IPS-18a (cell line): ENCODE results near the gene GNG7.
"Not testable (repeated sequence)": the region's sequence is repeated elsewhere in the genome, so short reads cannot be mapped to it uniquely, and the experiment has no call there.

Source experiments
- H3K27ac ChIP-seq: one replicate; pipeline ENCODE4 v1.5.1; 2013; ENCODE audit warnings: low read length
- H3K27me3 ChIP-seq: one replicate; pipeline ENCODE4 v1.6.1; 2013; ENCODE audit warnings: mild to moderate bottlenecking, low read length; ENCODE audit not compliant: control insufficient read depth, insufficient read depth
- H3K36me3 ChIP-seq: one replicate; pipeline ENCODE4 v1.6.1; 2013; ENCODE audit warnings: low read depth, low read length; ENCODE audit not compliant: control insufficient read depth
- H3K4me1 ChIP-seq: one replicate; pipeline ENCODE4 v1.6.1; 2013; ENCODE audit warnings: low read depth, low read length; ENCODE audit not compliant: control insufficient read depth
- H3K4me3 ChIP-seq: one replicate; pipeline ENCODE4 v1.5.1; 2013; ENCODE audit warnings: low read length
- H3K9ac ChIP-seq: one replicate; pipeline ENCODE4 v1.6.1; 2013; ENCODE audit warnings: mild to moderate bottlenecking, low read length, moderate library complexity
- H3K9me3 ChIP-seq: one replicate; pipeline ENCODE4 v1.6.1; 2013; ENCODE audit warnings: low read depth, low read length; ENCODE audit not compliant: control insufficient read depth

Gene GNG7

DNA sequence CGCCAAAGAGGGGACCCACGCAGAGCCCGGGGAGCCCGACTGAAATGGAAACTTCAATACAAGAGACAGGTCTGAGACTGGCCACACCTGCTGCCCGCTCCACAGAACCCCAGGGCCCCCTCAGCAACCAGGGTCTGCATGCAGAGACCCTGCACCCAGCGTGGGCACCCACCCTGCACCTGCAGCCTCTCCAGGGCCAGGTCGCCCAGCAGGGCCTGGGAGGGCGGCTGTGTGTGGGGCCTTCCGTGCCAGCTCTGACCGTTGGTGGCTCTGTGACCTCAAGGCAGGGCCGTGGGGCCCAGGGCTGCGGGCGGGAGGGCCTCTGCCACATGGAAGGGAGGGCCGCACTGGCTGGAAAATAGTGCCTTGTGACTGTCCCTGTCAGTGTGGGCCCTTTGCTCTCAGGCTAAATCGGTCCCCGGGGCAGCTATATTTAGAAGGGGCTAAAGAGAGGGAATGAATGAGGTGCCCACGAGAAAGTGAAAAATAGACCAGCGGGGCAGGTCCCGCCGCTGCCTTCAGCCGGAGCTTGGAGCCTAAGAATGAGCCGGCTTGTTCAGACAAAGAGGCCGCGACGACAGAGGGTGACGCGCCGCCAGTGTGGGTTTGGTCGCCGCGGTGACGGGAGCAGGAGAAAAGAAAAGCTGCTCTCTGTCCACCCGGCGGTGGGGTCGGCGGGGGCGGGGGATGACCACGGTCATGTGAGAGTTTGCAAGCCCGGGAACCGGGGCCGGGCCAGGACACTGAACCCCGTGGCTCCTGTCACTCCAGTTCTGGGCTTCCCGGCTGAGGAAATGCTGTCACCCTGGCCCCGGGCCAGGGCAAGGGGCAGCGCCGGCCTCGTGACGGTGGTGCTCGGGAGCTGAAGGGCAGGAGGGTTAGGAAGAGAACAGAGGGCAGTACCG lies 156.1 kb downstream of the GNG7 start:
- H3K9ac ChIP-seq: peak overlapping the region; percentile 32
- H3K4me1 ChIP-seq: peaks cover 16% of the 10 kb centered on the region
- no peak overlapping the region for H3K27ac ChIP-seq
- H3K36me3 ChIP-seq: no peaks in the 10 kb centered on the region
- peaks cover 6% of the 10 kb centered on the region for H3K27me3 ChIP-seq
- H3K9me3 ChIP-seq: no peaks in the 10 kb centered on the region
- no peak overlapping the region for H3K4me3 ChIP-seq

GRCh38 chr19:2545416-2546127 lies 156.9 kb downstream of the GNG7 start:
- not testable (repeated sequence) for H3K9ac ChIP-seq, H3K27me3 ChIP-seq, H3K4me3 ChIP-seq, H3K9me3 ChIP-seq, H3K36me3 ChIP-seq, H3K27ac ChIP-seq
- H3K4me1 ChIP-seq: peaks cover 16% of the 10 kb centered on the region

- Histone ChIP-seq H3K27ac (no peak overlapping the region), H3K9me3 (no peaks in the 10 kb centered on the region), H3K9ac (no peak overlapping the region), H3K4me1 (peaks cover 16% of the 10 kb centered on the region), H3K36me3 (no peaks in the 10 kb centered on the region), H3K27me3 (peaks cover 6% of the 10 kb centered on the region), H3K4me3 (no peak overlapping the region)
Measured at GRCh38 chr19:2544576-2545415, 157.7 kb downstream of the GNG7 start.

DNA sequence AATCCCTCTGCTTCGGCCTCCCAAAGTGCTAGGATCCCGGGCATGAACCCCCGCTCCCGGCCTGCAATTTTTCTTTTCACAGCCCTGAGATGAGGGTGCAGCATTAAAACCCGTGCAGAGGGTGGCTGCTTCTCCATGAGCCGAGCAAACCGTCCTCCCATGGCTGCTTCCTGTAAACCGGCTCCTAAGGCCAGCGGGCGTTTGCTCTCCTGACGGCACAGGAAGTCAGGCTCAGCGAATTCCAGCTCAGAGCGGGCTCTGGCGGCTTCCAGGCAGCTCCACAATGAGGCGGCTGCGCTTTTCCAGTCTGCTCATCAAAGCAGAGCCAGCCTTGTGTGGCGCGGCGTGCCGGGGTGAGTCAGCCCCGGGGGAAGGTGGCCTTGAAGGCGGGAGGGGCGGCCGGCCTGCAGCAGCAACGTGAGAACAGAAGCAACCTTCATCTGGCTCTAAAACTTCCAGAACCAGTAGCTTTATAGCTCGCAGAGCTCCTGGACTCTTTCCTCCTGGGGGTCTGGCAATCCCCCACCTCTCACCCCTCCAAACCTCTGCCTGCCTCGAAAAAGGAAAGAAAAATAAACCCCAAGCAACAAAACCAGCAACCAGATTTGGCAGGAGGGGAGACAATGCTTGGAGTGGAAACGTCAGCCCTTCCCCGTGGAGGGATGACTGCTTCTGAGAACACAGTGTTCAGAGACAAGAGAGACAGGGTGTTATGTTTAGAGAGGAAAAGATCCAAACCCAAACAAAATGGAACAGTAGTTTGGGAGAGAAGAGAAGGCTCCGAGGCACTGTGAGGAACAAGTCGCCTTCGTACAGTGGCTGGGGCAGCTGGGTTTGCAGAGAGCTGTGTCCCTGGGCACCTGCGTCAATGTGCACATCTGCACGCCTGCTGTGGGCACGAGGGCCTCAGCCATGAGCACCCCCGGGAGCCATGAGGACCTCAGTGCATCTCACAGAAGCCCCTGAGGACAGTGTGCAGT lies 158.7 kb downstream of the GNG7 start:
- H3K27ac ChIP-seq: peak overlapping the region; percentile 35
- no peak overlapping the region for H3K4me3 ChIP-seq
- H3K9me3 ChIP-seq: no peaks in the 10 kb centered on the region
- peak overlapping the region; percentile 55 for H3K9ac ChIP-seq
- H3K27me3 ChIP-seq: peaks cover 6% of the 10 kb centered on the region
- H3K36me3 ChIP-seq: no peaks in the 10 kb centered on the region
- peaks cover 16% of the 10 kb centered on the region for H3K4me1 ChIP-seq

- peak overlapping the region; percentile 35 for H3K27ac ChIP-seq
Measured at GRCh38 chr19:2543072-2543462, 159.4 kb downstream of the GNG7 start.

GRCh38 chr19:2542341-2543069 lies 160.0 kb downstream of the GNG7 start:
- Histone ChIP-seq H3K9me3 (no peaks in the 10 kb centered on the region), H3K4me3 (no peak overlapping the region), H3K9ac (no peak overlapping the region), H3K4me1 (peaks cover 16% of the 10 kb centered on the region), H3K27me3 (peaks cover 6% of the 10 kb centered on the region), H3K36me3 (no peaks in the 10 kb centered on the region), H3K27ac (no peak overlapping the region)

More at GRCh38 chr19:2543072-2543462, 159.4 kb downstream of the GNG7 start:
- H3K9me3 ChIP-seq, H3K36me3 ChIP-seq, H3K4me3 ChIP-seq, H3K27me3 ChIP-seq: not testable (repeated sequence)
- Histone ChIP-seq H3K9ac (peak overlapping the region; percentile 55), H3K4me1 (peaks cover 16% of the 10 kb centered on the region)

- Histone ChIP-seq H3K27ac (peak overlapping the region; percentile 71), H3K4me1 (peaks cover 13% of the 10 kb centered on the region)
Measured at GRCh38 chr19:2540646-2541454, 161.6 kb downstream of the GNG7 start.

GRCh38 chr19:2540251-2540645 lies 162.2 kb downstream of the GNG7 start:
- Histone ChIP-seq H3K4me3 (peak overlapping the region; percentile 9), H3K9me3 (no peaks in the 10 kb centered on the region), H3K36me3 (no peaks in the 10 kb centered on the region), H3K27ac (peak overlapping the region; percentile 53), H3K9ac (no peak overlapping the region), H3K27me3 (peaks cover 6% of the 10 kb centered on the region), H3K4me1 (peaks cover 13% of the 10 kb centered on the region)

More at GRCh38 chr19:2540646-2541454, 161.6 kb downstream of the GNG7 start:
- H3K9ac ChIP-seq: no peak overlapping the region
- H3K4me3 ChIP-seq: peak overlapping the region; percentile 9
- no peaks in the 10 kb centered on the region for H3K9me3 ChIP-seq
- H3K27me3 ChIP-seq: peaks cover 6% of the 10 kb centered on the region
- H3K36me3 ChIP-seq: no peaks in the 10 kb centered on the region

DNA sequence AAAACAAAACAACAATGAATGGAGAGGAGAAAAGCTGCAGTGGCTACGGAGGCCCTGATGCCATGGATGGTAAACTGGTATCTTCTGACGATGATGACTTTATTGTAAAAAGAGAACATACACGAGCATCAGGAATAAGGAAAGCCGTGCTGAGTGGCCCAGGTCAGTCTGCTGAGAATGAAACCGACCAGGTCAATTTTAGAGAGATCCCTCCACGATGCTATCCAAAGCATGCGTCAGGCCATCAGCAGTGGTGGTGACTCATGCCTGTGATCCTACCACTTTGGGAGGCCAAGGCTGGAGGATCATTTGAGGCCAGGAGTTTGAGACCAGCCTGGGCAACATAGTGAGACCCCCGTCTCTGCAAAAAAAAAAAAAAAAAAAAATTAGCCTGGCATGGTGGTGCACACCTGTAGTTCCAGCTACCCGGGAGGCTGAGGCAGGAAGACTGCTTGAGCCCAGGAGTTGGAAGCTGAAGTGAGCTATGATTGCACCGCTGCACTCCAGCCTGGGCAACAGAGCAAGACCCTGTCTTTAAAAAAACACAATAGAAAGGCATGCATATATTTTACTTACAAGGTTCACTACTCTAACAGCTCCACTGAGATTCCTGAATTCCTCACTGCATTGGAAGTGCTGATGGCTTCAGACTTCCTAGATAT lies 164.3 kb downstream of the GNG7 start:
- Histone ChIP-seq H3K27me3 (no peaks in the 10 kb centered on the region), H3K4me3 (no peak overlapping the region), H3K9me3 (no peaks in the 10 kb centered on the region), H3K36me3 (no peaks in the 10 kb centered on the region), H3K4me1 (peaks cover 6% of the 10 kb centered on the region), H3K27ac (no peak overlapping the region), H3K9ac (no peak overlapping the region)
